Thyroid gland (tissue), 4 donors: ENCODE data around the gene CD6.

ENCODE experiments used
- POLR2A ChIP-seq, 2 donors: fragments of 450-650 bp; IDR thresholded peaks; one replicate each; pipeline ENCODE4 v1.6.1; 2017; ENCODE audit warnings: antibody characterized with exemption in 2 of 2, mild to moderate bottlenecking in 2 of 2, moderate library complexity in 1 of 2
- TF ChIP-seq, protein P1 (sequence below), 6 experiments: fragments of 200-600 bp in 3 of 6; fragments of 450-650 bp in 3 of 6; sonication (generic) in 3 of 6; IDR thresholded peaks; one replicate each; pipeline ENCODE4 v1.5.1; 2016 to 2019; ENCODE audit warnings: antibody characterized with exemption in 6 of 6, mild to moderate bottlenecking in 2 of 6, inconsistent platforms in 1 of 6, moderate library complexity in 1 of 6

DNA sequence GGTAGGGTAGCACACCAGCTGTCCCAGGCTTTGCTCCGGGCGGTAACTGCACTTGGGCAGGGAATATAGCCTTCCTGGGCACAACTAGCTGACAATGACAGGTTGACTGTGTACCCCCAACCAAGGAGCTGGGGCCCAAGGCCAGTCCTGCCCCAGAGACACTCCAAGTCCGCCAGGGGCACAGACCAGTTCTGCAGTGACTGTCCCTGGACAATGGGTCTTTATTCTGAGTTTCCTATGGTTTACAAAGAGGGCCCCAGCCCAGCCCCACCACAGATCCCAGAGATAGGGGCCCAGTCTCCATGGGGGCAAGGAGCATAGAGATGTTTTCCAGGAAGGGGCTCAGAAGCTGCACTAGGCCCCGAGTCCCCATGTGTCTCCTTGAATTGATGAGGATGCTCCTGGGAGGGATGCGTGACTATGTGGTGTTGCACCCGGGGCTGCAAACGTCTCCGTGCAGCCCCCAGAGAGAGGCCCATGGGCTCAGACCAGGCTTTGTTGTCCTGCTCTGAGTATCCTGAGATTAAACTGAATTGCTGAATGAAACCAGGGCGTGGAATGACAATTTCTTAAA is 48.4 kb downstream of the CD6 start:
- TF ChIP-seq, protein P1, sequence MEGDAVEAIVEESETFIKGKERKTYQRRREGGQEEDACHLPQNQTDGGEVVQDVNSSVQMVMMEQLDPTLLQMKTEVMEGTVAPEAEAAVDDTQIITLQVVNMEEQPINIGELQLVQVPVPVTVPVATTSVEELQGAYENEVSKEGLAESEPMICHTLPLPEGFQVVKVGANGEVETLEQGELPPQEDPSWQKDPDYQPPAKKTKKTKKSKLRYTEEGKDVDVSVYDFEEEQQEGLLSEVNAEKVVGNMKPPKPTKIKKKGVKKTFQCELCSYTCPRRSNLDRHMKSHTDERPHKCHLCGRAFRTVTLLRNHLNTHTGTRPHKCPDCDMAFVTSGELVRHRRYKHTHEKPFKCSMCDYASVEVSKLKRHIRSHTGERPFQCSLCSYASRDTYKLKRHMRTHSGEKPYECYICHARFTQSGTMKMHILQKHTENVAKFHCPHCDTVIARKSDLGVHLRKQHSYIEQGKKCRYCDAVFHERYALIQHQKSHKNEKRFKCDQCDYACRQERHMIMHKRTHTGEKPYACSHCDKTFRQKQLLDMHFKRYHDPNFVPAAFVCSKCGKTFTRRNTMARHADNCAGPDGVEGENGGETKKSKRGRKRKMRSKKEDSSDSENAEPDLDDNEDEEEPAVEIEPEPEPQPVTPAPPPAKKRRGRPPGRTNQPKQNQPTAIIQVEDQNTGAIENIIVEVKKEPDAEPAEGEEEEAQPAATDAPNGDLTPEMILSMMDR (IDR thresholded peaks at IDR 0.05), result no peak
- TF ChIP-seq POLR2A (IDR thresholded peaks at IDR 0.05), result no peak
